Liver (tissue), 9 donors: ENCODE results near the gene LRRC45. TPM values are rescaled to one million over a fixed set of nuclear protein-coding genes. Genes with fewer than 3 reads are reported as not detected.

Source experiments
- DNase-seq: peaks from one replicate; pipeline ENCODE4 v3.0.0-alpha.2; 2017; ENCODE audit warnings: low spot score
- H3K27ac ChIP-seq, 2 donors: one replicate each; pipeline ENCODE4 v1.7.0; 2013; ENCODE audit warnings: inconsistent platforms in 2 of 2, low read length in 2 of 2, control low read depth in 1 of 2, low read depth in 1 of 2, mild to moderate bottlenecking in 1 of 2
- H3K27me3 ChIP-seq, 4 donors: one replicate each; pipeline versions ENCODE4 v1.6.1 to v1.7.0; 2013; ENCODE audit warnings: low read length in 3 of 4, inconsistent platforms in 1 of 4, mild to moderate bottlenecking in 1 of 4, moderate library complexity in 1 of 4; ENCODE audit not compliant: control insufficient read depth in 4 of 4, insufficient read depth in 4 of 4
- H3K36me3 ChIP-seq, 4 donors: one replicate each; pipeline versions ENCODE4 v1.6.1 to v1.7.0; 2013; ENCODE audit warnings: low read length in 3 of 4, mild to moderate bottlenecking in 3 of 4, low read depth in 1 of 4, moderate library complexity in 1 of 4; ENCODE audit not compliant: control insufficient read depth in 4 of 4, insufficient read depth in 3 of 4
- H3K4me1 ChIP-seq, 4 donors: one replicate each; pipeline versions ENCODE4 v1.6.1 to v1.7.0; 2013; ENCODE audit warnings: low read length in 3 of 4, mild to moderate bottlenecking in 3 of 4, moderate library complexity in 1 of 4; ENCODE audit not compliant: control insufficient read depth in 4 of 4, insufficient read depth in 4 of 4
- H3K4me3 ChIP-seq, 3 donors: one replicate each; pipeline versions ENCODE4 v1.6.1 to v1.7.0; 2013; ENCODE audit warnings: low read length in 3 of 3, control low read depth in 1 of 3, low read depth in 1 of 3, mild to moderate bottlenecking in 1 of 3
- H3K9ac ChIP-seq, 2 donors: one replicate each; pipeline ENCODE4 v1.7.0; 2013; ENCODE audit warnings: low read length in 2 of 2, mild to moderate bottlenecking in 2 of 2, moderate library complexity in 2 of 2, control low read depth in 1 of 2, low read depth in 1 of 2
- H3K9me3 ChIP-seq, 4 donors: one replicate each; pipeline versions ENCODE4 v1.6.1 to v1.7.0; 2013; ENCODE audit warnings: low read length in 3 of 4; ENCODE audit not compliant: control insufficient read depth in 4 of 4
- EGR1 ChIP-seq, 2 donors: IDR thresholded peaks; 2 replicates each; pipeline ENCODE4 v1.6.1; 2016 to 2018; ENCODE audit warnings: antibody characterized with exemption in 2 of 2, low read depth in 2 of 2
- FOXA1 ChIP-seq: IDR thresholded peaks from 2 replicates; pipeline ENCODE4 v1.6.1; 2016; ENCODE audit warnings: antibody characterized with exemption
- FOXA2 ChIP-seq: IDR thresholded peaks from 2 replicates; pipeline ENCODE4 v1.6.1; 2016; ENCODE audit warnings: antibody characterized with exemption
- HNF4A ChIP-seq, 2 donors: conservative IDR thresholded peaks; 2 replicates each; pipeline ENCODE4 v1.6.1; 2016; ENCODE audit warnings: antibody characterized with exemption in 2 of 2, mild to moderate bottlenecking in 2 of 2
- HNF4G ChIP-seq: IDR thresholded peaks from 2 replicates; pipeline ENCODE4 v1.6.1; 2016; ENCODE audit warnings: antibody characterized with exemption
- NR2F2 ChIP-seq: IDR thresholded peaks from 2 replicates; pipeline ENCODE4 v1.6.1; 2016; ENCODE audit warnings: antibody characterized with exemption
- RAD21 ChIP-seq, 2 donors: IDR thresholded peaks; 2 replicates each; pipeline ENCODE4 v1.6.1; 2016; ENCODE audit warnings: antibody characterized with exemption in 2 of 2, mild to moderate bottlenecking in 2 of 2
- SP1 ChIP-seq: IDR thresholded peaks from 2 replicates; pipeline ENCODE4 v1.6.1; 2018; ENCODE audit warnings: antibody characterized with exemption, mild to moderate bottlenecking
- TAF1 ChIP-seq: conservative IDR thresholded peaks from 2 replicates; pipeline ENCODE4 v1.6.1; 2016; ENCODE audit warnings: antibody characterized with exemption, mild to moderate bottlenecking
- YY1 ChIP-seq: IDR thresholded peaks from 2 replicates; pipeline ENCODE4 v1.6.1; 2016; ENCODE audit warnings: antibody characterized with exemption, mild to moderate bottlenecking
- WGBS: extraction: QIAGEN DNeasy Blood & Tissue Kit; methylation state at CpG from one replicate; pipeline ENCODE4 v1.1.7; 2013; 5-methylcytosine and 5-hydroxymethylcytosine counted together
- polyA plus RNA-seq, 2 donors: library from polyadenylated mRNA; stranded (reverse) in 1 of 2; unstranded in 1 of 2; fragments of 200-250 nt in 1 of 2; fragments of >200 nt in 1 of 2; fragmentation: Nextera tagmentation in 1 of 2; extraction: Ambion mirVana in 1 of 2; gene quantifications; one replicate each; pipeline versions ENCODE4 v1.2.1 to v1.2.3, GENCODE V29; 2013 to 2015
- total RNA-seq, 2 donors: library from RNA; depleted of rRNA; stranded (reverse); fragments of >200 nt; gene quantifications; one replicate each; pipeline ENCODE4 v1.2.3, GENCODE V29; 2014
- TF ChIP-seq, protein P1 (sequence below): IDR thresholded peaks from 2 replicates; pipeline ENCODE4 v1.6.1; 2016; ENCODE audit warnings: antibody characterized with exemption
- TF ChIP-seq, protein P2 (sequence below): fragments of 150-350 bp; IDR thresholded peaks from 2 replicates; pipeline ENCODE4 v1.5.1; 2017; ENCODE audit warnings: improper control_type of control experiment, low read depth, low read length; ENCODE audit not compliant: missing input control
- TF ChIP-seq, protein P3 (sequence below): IDR thresholded peaks from 2 replicates; pipeline ENCODE4 v1.6.1; 2016; ENCODE audit warnings: antibody characterized with exemption
- TF ChIP-seq, protein P4 (sequence below): IDR thresholded peaks from 2 replicates; pipeline ENCODE4 v1.6.1; 2016; ENCODE audit warnings: antibody characterized with exemption
- TF ChIP-seq, protein P5 (sequence below): IDR thresholded peaks from 2 replicates; pipeline ENCODE4 v1.6.1; 2016; ENCODE audit warnings: antibody characterized with exemption, mild to moderate bottlenecking
- donor health status: healthy.
- donor health status: healthy.
- donor health status: healthy.
- donor health status: healthy.
- donor health status: healthy.

Gene LRRC45
- total and polyA plus RNA-seq, 4 donors: 4.0 to 14.1 (median 7.0) TPM

DNA sequence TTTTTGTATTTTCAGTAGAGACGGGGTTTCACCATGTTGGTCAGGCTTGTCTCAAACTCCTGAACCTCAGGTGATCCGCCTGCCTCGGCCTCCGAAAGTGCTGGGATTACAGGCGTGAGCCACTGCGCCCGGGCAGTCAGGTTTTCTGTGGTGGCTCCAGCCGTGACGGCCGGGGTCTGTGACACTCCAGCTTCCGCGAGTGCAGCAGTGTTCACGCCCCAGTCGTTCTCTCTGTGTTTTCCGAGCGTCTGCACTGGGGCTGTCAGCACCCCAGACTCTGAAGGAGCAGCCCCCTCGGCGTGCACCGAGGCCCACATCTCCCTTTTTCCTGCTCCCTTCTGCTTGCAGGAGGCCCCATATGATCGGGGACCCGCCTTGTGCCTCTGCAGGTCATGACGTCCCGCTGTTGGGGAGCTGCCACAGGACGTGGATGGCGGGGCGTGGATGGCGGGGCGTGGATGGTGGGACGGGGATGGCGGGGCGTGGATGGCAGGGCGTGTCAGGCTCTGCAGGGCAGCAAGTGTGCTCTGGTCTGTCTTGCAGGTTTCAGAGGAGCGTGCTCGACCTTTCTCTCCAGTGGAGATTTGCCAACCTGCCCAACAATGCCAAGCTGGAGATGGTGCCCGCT is 40.0 kb upstream of the LRRC45 start:
- no peak overlapping the region for H3K4me3 ChIP-seq
- peaks cover 4 to 17% (median 14%) of the 10 kb centered on the region in 4 donors for H3K4me1 ChIP-seq
- TF ChIP-seq HNF4A (conservative IDR thresholded peaks at IDR 0.05): no peak
- TF ChIP-seq YY1: no peak
- TF ChIP-seq FOXA1: no peak
- no peak for TF ChIP-seq NR2F2
- no peak for TF ChIP-seq EGR1 (IDR thresholded peaks at IDR 0.05; ENCODE audit: low read depth in 2 of 2)
- TF ChIP-seq HNF4G: no peak
- TF ChIP-seq RAD21 (IDR thresholded peaks at IDR 0.05): no peak
- TF ChIP-seq, protein P1, sequence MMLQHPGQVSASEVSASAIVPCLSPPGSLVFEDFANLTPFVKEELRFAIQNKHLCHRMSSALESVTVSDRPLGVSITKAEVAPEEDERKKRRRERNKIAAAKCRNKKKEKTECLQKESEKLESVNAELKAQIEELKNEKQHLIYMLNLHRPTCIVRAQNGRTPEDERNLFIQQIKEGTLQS: no peak
- TF ChIP-seq TAF1: no peak
- TF ChIP-seq, protein P2, sequence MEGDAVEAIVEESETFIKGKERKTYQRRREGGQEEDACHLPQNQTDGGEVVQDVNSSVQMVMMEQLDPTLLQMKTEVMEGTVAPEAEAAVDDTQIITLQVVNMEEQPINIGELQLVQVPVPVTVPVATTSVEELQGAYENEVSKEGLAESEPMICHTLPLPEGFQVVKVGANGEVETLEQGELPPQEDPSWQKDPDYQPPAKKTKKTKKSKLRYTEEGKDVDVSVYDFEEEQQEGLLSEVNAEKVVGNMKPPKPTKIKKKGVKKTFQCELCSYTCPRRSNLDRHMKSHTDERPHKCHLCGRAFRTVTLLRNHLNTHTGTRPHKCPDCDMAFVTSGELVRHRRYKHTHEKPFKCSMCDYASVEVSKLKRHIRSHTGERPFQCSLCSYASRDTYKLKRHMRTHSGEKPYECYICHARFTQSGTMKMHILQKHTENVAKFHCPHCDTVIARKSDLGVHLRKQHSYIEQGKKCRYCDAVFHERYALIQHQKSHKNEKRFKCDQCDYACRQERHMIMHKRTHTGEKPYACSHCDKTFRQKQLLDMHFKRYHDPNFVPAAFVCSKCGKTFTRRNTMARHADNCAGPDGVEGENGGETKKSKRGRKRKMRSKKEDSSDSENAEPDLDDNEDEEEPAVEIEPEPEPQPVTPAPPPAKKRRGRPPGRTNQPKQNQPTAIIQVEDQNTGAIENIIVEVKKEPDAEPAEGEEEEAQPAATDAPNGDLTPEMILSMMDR: no peak
- no peak overlapping the region for H3K27ac ChIP-seq
- peaks cover 11 to 29% (median 17%) of the 10 kb centered on the region in 4 donors for H3K36me3 ChIP-seq
- no peak for DNase-seq
- H3K9ac ChIP-seq: no peak overlapping the region
- no peaks in the 10 kb centered on the region for H3K27me3 ChIP-seq
- 94% methylated on average over 35 of the region's 35 CpGs for WGBS
- no peaks in the 10 kb centered on the region for H3K9me3 ChIP-seq

DNA sequence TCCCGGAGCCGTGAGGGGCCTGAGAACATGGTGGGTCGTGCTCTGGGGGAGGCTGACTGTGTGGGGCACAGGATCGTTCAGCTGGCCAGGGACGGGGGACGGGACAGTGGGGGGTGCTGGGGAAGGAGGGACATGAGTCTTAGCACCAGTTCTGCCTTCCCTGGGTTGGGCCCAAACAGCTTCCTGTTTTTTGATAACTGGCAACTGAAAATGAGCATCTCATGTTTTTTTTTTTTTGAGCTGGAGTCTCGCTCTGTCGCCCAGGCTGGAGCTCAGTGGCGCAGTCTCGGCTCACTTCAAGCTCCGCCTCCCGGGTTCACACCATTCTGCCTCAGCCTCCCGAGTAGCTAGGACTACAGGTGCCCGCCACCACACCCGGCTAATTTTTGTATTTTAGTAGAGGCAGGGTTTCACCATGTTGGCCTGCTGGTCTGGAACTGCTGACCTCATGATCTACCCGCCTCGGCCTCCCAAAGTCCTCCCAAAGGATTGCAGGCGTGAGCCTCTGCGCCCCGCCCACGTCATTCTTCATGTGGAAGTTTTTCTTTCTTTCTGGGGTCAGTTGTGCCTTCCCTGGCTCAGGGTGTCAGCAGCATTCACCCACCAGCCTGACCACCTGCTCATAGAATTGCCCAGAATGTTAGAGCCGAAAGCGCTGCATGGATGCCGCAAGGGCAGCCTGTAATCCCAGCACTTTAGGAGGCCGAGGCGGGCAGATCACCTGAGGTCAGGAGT is 39.3 kb upstream of the LRRC45 start:
- H3K36me3 ChIP-seq: peaks cover 11 to 29% (median 17%) of the 10 kb centered on the region in 4 donors
- no peaks in the 10 kb centered on the region for H3K9me3 ChIP-seq
- DNase-seq: no peak
- no peak for TF ChIP-seq YY1
- TF ChIP-seq, protein P3, sequence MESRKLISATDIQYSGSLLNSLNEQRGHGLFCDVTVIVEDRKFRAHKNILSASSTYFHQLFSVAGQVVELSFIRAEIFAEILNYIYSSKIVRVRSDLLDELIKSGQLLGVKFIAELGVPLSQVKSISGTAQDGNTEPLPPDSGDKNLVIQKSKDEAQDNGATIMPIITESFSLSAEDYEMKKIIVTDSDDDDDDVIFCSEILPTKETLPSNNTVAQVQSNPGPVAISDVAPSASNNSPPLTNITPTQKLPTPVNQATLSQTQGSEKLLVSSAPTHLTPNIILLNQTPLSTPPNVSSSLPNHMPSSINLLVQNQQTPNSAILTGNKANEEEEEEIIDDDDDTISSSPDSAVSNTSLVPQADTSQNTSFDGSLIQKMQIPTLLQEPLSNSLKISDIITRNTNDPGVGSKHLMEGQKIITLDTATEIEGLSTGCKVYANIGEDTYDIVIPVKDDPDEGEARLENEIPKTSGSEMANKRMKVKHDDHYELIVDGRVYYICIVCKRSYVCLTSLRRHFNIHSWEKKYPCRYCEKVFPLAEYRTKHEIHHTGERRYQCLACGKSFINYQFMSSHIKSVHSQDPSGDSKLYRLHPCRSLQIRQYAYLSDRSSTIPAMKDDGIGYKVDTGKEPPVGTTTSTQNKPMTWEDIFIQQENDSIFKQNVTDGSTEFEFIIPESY: no peak
- no peak overlapping the region for H3K4me3 ChIP-seq
- 96% methylated on average over 26 of the region's 26 CpGs for WGBS
- H3K4me1 ChIP-seq: peaks cover 0 to 11% (median 10%) of the 10 kb centered on the region in 4 donors
- no peak overlapping the region for H3K27ac ChIP-seq
- H3K9ac ChIP-seq: no peak overlapping the region
- no peaks in the 10 kb centered on the region for H3K27me3 ChIP-seq

DNA sequence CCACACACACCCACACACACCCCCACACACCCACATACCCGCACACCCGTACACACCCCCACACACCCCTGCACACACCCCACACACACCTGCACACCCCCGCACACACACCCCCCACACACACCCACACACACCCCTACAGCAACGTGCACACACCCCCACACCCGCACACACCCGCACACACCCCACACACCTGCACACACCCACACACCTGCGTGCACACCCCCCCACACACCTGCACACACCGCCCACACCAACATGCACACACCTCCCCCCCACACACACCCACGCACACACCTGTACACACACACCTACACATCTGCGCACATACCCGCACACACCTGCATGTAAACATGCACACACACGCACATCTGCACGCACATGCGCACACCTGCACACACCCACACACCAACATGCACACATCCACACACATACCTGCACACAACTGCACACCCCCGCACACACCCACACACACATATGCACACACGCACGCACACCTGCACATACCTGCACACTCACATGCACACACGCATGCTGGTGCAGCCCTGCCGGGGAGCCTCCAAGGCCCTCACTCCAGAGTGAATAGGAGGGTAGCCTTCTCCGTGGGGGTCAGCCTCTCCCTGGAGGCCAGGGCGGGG is 38.2 kb upstream of the LRRC45 start:
- peaks cover 11 to 29% (median 17%) of the 10 kb centered on the region in 4 donors for H3K36me3 ChIP-seq
- no peak for DNase-seq
- H3K9ac ChIP-seq: no peak overlapping the region
- peaks cover 0 to under 1% (median 0%) of the 10 kb centered on the region in 4 donors for H3K4me1 ChIP-seq
- H3K4me3 ChIP-seq: no peak overlapping the region
- no peaks in the 10 kb centered on the region for H3K9me3 ChIP-seq
- H3K27me3 ChIP-seq: no peaks in the 10 kb centered on the region
- 95% methylated on average over 21 of the region's 21 CpGs for WGBS
- H3K27ac ChIP-seq: no peak overlapping the region
- TF ChIP-seq, protein P4, sequence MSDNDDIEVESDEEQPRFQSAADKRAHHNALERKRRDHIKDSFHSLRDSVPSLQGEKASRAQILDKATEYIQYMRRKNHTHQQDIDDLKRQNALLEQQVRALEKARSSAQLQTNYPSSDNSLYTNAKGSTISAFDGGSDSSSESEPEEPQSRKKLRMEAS: no peak
- TF ChIP-seq NR2F2: no peak
- TF ChIP-seq, protein P5, sequence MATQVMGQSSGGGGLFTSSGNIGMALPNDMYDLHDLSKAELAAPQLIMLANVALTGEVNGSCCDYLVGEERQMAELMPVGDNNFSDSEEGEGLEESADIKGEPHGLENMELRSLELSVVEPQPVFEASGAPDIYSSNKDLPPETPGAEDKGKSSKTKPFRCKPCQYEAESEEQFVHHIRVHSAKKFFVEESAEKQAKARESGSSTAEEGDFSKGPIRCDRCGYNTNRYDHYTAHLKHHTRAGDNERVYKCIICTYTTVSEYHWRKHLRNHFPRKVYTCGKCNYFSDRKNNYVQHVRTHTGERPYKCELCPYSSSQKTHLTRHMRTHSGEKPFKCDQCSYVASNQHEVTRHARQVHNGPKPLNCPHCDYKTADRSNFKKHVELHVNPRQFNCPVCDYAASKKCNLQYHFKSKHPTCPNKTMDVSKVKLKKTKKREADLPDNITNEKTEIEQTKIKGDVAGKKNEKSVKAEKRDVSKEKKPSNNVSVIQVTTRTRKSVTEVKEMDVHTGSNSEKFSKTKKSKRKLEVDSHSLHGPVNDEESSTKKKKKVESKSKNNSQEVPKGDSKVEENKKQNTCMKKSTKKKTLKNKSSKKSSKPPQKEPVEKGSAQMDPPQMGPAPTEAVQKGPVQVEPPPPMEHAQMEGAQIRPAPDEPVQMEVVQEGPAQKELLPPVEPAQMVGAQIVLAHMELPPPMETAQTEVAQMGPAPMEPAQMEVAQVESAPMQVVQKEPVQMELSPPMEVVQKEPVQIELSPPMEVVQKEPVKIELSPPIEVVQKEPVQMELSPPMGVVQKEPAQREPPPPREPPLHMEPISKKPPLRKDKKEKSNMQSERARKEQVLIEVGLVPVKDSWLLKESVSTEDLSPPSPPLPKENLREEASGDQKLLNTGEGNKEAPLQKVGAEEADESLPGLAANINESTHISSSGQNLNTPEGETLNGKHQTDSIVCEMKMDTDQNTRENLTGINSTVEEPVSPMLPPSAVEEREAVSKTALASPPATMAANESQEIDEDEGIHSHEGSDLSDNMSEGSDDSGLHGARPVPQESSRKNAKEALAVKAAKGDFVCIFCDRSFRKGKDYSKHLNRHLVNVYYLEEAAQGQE: no peak
- no peak for TF ChIP-seq SP1
- TF ChIP-seq, protein P1: no peak
- TF ChIP-seq, protein P3: no peak
- TF ChIP-seq FOXA2: no peak
